GM21529 (cell line): Measurements from ENCODE around the gene VWA5A.

Experiments
- ATAC-seq: cut with Tn5 transposase; IDR thresholded peaks from one replicate; pipeline ENCODE4 v1.9.1; 2021; ENCODE audit not compliant: unreplicated experiment

VWA5A gene

GRCh38 chr11:124114942-124115781 is at the start of gene VWA5A:
Gene VWA5A, plus strand, starts transcription at chr11:124115450. Its CDS starts 2,062 bp downstream, at chr11:124117512.
- peak; percentile 100 for ATAC-seq

- no peak for ATAC-seq
Observed at GRCh38 chr11:124068601-124069110, 46.6 kb upstream of the VWA5A start.

- ATAC-seq = peak; percentile 66
Observed at GRCh38 chr11:124069429-124070401, 45.5 kb upstream of the VWA5A start.

- ATAC-seq = peak; percentile 88
Observed at GRCh38 chr11:124070915-124071622, 44.2 kb upstream of the VWA5A start.

GRCh38 chr11:124071623-124071948 is 43.7 kb upstream of the VWA5A start:
- no peak for ATAC-seq

GRCh38 chr11:124072147-124072546 is 43.1 kb upstream of the VWA5A start:
- ATAC-seq = no peak

GRCh38 chr11:124074554-124074953 is 40.7 kb upstream of the VWA5A start:
- no peak for ATAC-seq

- ATAC-seq = no peak
Observed at GRCh38 chr11:124075492-124075840, 39.8 kb upstream of the VWA5A start.

GRCh38 chr11:124075841-124076651 is 39.2 kb upstream of the VWA5A start:
- peak; percentile 68 for ATAC-seq

- ATAC-seq = no peak
Observed at GRCh38 chr11:124077266-124077665, 38.0 kb upstream of the VWA5A start.

- no peak for ATAC-seq
Observed at GRCh38 chr11:124078591-124078990, 36.7 kb upstream of the VWA5A start.

GRCh38 chr11:124079631-124080326 is 35.5 kb upstream of the VWA5A start:
- no peak for ATAC-seq

GRCh38 chr11:124080327-124081001 is 34.8 kb upstream of the VWA5A start:
- no peak for ATAC-seq

- ATAC-seq = no peak
Observed at GRCh38 chr11:124081483-124081882, 33.8 kb upstream of the VWA5A start.

- no peak for ATAC-seq
Observed at GRCh38 chr11:124082371-124082770, 32.9 kb upstream of the VWA5A start.

GRCh38 chr11:124085583-124085982 is 29.7 kb upstream of the VWA5A start:
- ATAC-seq = no peak

- no peak for ATAC-seq
Observed at GRCh38 chr11:124085997-124086846, 29.0 kb upstream of the VWA5A start.

- ATAC-seq = no peak
Observed at GRCh38 chr11:124090996-124091395, 24.3 kb upstream of the VWA5A start.
